SKM-1 treated with dmso at 0.1 percent for 144 hours (cell line): Measurements from ENCODE around the gene HAS3.
"Not testable (repeated sequence)": the region's sequence is repeated elsewhere in the genome, so short reads cannot be mapped to it uniquely, and the experiment has no call there.

ENCODE experiments used
- DNase-seq: peaks from one replicate; lab custom pipeline; 2025; ENCODE audit not compliant: unreplicated experiment; lab: John Stamatoyannopoulos, UW

Gene HAS3

GRCh38 chr16:69115837-69116236 lies 10.4 kb downstream of the HAS3 start:
- DNase-seq: no peak

DNA sequence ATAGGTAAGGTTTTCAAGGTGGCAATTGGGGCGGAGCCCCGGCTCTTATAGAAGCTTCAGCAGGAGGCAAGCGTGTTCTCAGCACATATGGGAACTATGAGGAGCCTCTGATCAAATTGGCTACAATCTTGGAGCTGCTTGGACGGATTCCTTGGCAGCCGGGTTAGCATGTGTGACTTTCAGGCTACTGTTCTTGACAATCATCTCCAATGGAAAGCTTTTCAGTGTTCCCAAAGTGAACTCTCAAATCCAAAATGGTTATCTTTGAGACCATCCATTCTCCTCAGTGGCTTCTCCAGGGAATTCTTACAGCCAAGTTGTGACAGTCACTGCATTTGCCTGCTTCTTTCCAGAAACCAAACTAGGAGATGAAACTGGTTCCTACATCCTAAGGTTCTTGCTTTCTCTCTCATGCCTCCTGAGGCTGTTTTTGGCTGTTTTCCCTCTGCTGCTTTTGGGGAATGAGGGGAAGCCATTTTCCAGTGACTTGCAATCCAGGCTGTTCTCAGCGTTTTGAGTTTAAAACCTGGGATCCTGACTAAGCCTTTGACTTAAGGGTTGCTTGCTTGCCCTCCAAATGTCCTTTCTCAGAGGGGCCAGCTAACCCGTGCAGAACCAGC lies 10.9 kb downstream of the HAS3 start:
- no peak for DNase-seq

DNA sequence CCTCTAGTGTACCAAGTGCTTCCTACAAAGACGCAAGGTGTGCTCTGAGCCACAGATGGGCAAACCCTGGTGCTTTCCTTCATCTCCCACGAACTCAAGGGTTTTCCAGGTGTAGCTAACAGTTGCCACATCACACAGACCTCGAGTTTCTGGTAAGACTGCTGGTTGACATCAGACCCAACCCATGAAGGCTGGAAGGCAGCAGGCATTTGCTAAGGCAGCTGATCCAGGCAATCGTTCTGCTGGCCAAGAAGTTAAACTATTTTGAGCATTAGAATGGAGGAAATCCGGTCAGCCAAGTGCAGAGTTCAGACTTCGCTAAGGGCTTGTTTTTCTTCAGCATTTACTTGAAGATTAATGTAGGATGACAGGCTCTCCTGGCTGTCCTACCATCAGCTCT lies 11.5 kb downstream of the HAS3 start:
- no peak for DNase-seq

DNA sequence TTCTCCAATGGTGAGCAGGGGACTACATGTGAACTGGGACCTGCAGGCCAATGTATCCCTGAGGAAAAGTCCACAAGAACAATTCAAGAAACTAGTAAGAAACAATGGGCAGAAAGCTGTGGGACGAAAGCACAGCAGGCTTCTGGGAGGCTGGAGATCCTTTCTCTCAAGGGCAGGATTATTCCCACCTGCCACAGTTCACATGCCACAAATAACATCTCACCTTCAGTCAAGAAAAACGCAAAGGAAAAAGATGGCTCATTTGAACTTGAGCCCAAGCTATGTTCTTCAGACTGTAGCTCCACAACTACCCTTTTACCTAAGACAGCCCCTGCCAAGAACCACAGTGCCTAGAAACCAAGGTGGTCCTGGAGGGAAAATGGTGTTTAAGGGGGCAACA lies 13.0 kb downstream of the HAS3 start:
- no peak for DNase-seq

- DNase-seq: no peak
Measured at GRCh38 chr16:69118994-69119393, 13.5 kb downstream of the HAS3 start.

DNA sequence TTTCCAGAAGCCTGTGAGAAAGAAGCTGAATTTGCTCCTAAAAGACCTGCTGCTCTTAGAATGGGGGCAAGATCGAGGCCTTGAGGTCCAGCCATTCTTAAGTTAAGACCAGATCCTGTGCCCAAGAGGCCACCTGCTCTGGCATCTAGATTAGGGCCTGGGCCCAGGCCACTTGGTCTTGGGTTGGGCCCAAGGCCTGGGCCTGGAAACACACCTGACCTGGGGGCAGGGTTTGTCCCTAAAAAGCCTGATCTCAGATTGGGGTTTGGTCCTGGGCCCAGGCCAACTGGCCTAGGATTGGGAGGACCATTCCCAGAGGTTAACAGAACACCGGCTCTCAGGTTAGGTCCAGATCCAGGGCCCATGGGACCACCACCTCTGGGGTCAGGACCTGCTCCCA lies 14.1 kb downstream of the HAS3 start:
- no peak for DNase-seq

DNA sequence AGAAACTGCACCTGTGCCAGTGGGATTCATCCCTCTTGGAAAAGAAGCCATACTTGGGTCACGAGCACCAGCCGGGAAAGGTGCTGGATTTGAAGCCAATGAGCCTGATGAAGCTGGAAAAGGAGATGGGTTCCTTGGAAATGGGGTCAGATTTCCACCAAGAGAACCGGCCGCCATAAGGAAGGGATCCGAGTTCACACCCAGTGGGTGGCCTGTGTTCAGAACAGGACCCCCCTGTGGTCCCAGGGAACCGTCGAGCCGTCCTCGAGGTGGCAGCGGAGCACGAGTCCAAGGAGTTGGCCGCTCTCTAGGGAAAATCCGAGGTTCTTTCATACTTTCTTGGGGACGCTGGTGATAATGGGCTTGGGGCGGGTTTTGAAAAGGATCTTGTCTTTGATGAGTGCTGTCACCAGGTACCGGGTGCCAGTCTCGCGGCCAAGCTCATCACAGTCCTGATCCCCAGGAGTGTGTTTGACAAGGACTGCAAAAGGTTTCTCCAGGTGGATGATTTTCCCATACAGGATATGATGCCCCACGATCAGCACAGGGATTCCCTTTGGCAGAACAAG lies 14.7 kb downstream of the HAS3 start:
- DNase-seq: no peak

GRCh38 chr16:69123910-69124309 lies 18.5 kb downstream of the HAS3 start:
- peak; percentile 53 for DNase-seq

- DNase-seq: not testable (repeated sequence)
Measured at GRCh38 chr16:69124406-69124805, 19.0 kb downstream of the HAS3 start.

DNA sequence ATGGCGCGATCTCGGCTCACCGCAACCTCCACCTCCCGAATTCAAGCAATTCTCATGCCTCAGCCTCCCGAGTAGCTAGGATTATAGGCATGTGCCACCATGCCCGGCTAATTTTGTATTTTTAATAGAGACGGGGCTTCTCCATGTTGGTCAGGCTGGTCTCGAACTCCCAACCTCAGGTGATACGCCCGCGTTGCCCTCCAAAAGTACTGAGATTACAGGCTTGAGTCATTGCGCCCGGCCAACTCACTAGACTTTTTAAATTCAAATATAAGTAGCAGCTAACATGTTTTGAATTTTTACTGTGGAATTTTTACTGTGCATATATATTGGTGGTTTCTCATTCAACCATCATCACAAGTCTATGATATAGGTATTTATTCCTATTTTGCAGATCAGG lies 19.5 kb downstream of the HAS3 start:
- not testable (repeated sequence) for DNase-seq

DNA sequence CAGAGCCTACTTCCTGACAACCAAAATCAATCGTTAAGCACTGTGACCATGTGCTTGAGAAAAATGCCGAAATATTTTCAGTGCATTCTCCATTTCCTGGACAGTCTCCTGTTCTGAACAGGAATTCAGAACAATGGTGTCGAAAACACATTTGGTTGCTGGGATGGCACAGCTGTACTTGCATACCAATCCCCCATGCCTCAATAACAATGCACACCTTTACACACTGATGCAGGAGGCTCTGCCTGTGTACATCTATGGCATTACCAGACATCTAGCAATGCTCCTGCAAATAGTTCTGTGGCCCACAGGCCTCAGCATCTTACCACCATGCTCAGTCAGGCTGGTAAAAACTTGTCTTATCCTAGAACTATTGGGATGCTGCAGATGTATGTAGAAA lies 20.8 kb downstream of the HAS3 start:
- no peak for DNase-seq

DNA sequence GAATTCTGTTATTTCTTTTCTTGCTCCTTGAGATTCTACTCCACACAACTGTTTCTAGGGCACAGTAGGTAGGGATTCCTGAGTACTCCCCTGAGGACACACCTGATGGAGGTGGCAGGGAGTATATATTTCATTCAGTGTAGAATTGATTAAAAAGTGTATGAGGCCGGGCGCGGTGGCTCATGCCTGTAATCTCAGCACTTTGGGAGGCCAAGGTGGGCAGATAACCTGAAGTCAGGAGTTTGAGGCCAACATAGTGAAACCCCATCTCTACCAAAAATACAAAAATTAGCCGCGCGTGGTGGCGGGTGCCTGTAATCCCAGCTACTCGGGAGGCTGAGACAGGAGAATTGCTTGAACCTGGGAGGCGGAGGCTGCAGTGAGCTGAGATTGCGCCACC lies 21.3 kb downstream of the HAS3 start:
- DNase-seq: not testable (repeated sequence)

DNA sequence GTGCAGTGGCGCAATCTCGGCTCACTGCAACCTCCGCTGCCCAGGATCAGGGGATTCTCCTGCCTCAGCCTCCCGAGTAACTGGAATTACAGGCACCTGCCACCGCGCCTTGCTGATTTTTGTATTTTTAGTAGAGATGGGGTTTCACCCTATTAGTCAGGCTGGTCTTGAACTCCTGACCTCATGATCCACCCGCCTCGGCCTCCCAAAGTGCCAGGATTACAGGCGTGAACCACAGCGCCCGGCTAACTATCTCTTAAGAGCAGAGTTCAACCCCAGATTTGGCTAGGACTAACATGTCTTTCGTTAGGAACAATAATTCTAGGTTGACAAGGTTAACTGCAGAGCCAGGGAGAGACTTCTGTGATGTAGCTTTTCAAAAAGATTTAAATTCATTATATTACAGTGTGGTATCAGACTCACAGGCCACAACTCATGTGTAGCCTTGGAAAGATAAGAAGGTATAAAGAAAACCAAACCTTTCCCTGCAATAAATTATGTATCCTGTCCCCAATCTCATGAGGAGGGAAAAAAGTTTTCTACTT lies 22.6 kb downstream of the HAS3 start:
- no peak for DNase-seq

DNA sequence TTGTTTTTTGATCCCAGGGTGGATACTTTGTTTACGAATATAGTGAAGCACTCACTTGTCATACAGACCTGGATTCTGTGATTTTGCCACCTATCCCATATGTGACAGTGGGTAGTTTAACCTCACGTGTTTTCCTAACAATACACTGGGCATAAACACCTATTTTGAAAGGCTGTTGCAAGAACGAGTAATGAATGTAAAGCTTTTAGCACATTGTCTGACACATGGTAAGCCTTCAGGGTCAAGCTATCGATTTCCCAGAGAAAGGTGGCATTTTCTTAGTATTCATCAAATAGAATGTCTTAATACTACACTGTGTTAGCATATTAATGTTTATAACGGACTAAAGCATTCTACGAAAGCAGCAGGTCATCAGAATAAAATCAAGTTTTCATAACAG lies 25.0 kb downstream of the HAS3 start:
- DNase-seq: no peak

- peak; percentile 68 for DNase-seq
Measured at GRCh38 chr16:69131167-69131838, 25.9 kb downstream of the HAS3 start.

DNA sequence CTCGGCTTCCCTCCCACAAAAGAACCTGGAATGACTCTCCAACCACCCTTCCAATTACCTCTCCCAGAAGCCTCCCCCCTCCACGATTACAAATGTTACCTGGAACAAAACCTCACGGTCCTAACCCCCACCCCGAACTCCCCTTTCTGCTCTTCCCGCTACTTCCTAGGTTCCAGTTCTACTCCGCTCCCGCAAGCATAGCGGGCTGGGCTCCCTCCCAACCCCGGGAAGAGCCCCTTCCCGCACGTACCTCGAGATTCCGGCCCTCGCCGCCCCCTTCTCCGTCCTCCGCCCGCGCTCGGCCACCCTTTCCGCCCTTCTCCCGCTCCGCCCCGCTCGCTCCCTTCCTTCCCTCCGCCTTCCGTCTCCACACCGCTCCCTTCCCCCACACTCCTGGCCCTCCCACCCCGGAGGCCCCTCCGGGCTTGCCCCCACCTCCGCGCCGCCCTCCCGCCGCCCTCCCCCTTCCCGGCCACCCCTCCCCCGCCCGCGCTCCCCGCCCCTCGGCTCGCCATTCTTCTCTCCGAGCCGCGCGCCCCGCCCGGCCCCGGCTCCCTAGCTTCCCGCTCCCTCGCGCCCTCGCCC lies 26.5 kb downstream of the HAS3 start:
- peak; percentile 67 for DNase-seq

DNA sequence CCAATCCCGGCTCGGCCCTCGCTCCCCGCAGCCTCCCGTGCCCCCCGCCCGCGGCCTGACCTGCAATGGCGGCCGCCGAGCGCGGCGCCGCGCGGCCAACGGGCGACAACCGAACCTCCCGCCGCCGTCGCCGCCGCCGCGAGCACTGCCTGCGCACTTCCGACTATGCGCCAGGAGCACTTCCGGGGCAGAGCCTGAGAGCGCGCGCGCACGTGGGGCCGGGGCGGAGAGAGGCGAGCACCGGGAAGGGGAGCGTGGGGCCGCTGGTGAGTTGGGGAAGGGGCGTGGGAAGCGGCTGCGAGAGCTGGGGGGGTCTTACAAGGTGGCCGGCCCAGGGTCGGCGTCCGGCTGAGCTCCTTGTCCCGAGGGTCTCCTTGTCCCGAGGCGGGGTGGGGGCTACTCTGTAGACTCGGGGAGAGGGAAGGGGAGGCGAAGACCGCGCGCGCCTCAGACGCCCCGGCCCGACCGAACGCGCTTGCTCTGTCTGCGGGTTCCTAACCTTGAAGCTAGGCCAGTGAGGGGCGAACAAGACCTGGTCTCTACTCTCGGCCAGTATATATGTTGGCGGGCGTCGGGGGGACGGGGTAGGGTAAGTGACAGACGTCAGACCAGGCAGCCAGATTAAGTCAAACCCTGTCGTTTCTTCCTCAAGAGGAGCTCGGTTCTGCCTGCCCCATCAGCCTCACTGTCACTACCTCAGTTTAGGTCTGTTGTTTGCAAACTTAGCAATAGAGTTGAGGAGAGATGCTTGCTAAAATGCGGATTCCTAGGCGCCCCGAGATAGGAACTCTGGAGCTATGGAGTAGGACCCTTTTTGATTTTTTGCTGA lies 27.2 kb downstream of the HAS3 start, which contains the start of the genes CHTF8 and UTP4:
Gene CHTF8 (minus strand): TSS at position 165 of the 829 bp plus-strand sequence. CDS start 11,130 bp downstream, outside the sequence.
Gene UTP4 (plus strand): TSS at position 226 of the 829 bp plus-strand sequence. CDS start 811 bp downstream, outside the sequence.
- DNase-seq: peak; percentile 77

DNA sequence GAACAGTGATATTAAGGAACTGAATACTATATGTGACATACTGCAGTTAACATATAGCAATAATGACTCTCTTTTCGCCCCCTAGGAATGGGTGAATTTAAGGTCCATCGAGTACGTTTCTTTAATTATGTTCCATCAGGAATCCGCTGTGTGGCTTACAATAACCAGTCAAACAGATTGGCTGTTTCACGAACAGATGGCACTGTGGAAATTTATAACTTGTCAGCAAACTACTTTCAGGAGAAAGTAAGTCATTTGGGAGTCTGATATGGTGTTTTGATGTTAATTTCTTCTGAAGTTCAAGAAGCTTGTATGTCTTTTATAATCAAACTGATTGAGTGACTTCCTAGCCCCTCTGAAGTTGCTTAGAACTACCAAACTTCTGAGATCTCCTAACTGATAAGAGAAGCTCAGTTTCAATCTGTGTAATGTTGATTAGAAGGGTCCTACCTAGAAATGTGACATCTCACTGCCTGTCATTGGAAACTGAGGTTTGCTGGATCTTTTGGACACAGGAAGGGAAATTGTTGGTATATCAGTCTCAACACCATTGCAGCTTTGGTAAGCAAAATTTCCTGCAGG lies 28.0 kb downstream of the HAS3 start:
- no peak for DNase-seq

- DNase-seq: no peak
Measured at GRCh38 chr16:69138608-69139007, 33.2 kb downstream of the HAS3 start.

DNA sequence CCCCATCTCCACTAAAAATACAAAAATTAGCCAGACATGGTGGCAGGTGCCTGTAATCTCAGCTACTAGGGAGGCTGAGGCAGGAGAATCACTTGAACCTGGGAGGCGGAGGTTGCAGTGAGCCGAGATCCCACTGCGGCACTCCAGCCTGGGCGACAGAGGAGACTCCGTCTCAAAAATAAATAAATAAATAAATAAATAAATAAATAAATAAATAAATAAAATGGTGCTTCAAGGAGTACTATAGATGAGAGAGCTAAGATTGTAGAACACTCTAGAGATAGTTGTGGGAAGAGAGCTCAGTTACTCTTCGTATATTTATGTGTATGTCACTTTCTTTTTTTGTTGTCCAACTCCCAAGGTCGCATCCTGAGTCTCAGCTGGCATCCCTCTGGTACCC lies 34.0 kb downstream of the HAS3 start:
- DNase-seq: not testable (repeated sequence)
